ENCODE measurements around the gene EMILIN3. TPM values are rescaled to one million over a fixed set of nuclear protein-coding genes. Genes with fewer than 3 reads are reported as not detected.

The EMILIN3 gene
- total and polyA plus RNA-seq, 2 of the 8 experiments (the other 6 are each of a cell fraction or from before 2014, with no cell fraction given) = 3.8 to 5.2 TPM

- Histone ChIP-seq H4K20me1 (replicated peaks in 1 of 2; ENCODE audit: control insufficient read depth in 1 of 2, insufficient read depth in 2 of 2, low read length in 2 of 2) (peaks cover 0 to 1% of the 10 kb centered on the region in 2 experiments), H2AK5ac (ENCODE audit: low read depth, low read length) (no peak overlapping the region), H3K27ac (ENCODE audit: low read depth, low read length) (no peak overlapping the region), H3K79me2 (ENCODE audit: control insufficient read depth in 1 of 2, insufficient read depth in 2 of 2, low read length in 2 of 2) (no peaks in the 10 kb centered on the region), H3K4me2 (ENCODE audit: insufficient read depth in 1 of 2, low read depth in 2 of 2, low read length in 2 of 2) (no peak overlapping the region), H2BK20ac (ENCODE audit: low read length) (no peak overlapping the region), H2BK120ac (replicated peaks; ENCODE audit: low read depth, low read length) (no peak overlapping the region), H4K8ac (ENCODE audit: extremely low read depth, insufficient read depth, low read length) (no peak overlapping the region), H2AFZ (ENCODE audit: low read length) (no peak overlapping the region), H2BK5ac (ENCODE audit: low read depth, low read length) (no peak overlapping the region), H2BK15ac (ENCODE audit: low read length) (no peak overlapping the region), H3K4me3 (ENCODE audit: extremely low read depth in 1 of 4, insufficient read depth in 2 of 4, low read depth in 3 of 4, low read length in 4 of 4) (no peak overlapping the region), H3K9me3 (ENCODE audit: insufficient read depth in 2 of 2, low read depth in 1 of 2, low read length in 1 of 2) (no peaks in the 10 kb centered on the region), H3K23ac (ENCODE audit: insufficient read length) (no peak overlapping the region), H3K9ac (replicated peaks in 1 of 4; ENCODE audit: extremely low read depth in 1 of 4, low read depth in 3 of 4, low read length in 3 of 4) (no peak overlapping the region), H4K5ac (ENCODE audit: insufficient read length, low read depth, low read length) (no peak overlapping the region), H3K79me1 (ENCODE audit: low read depth, low read length) (no peaks in the 10 kb centered on the region), H3K4me1 (replicated peaks in 1 of 4; ENCODE audit: control insufficient read depth in 3 of 4, insufficient read depth in 4 of 4, low read length in 3 of 4) (no peaks in the 10 kb centered on the region; a peak in 1 of 7 replicates), H3K27me3 (replicated peaks in 1 of 4; ENCODE audit: control insufficient read depth in 3 of 4, extremely low read depth in 1 of 4, insufficient read depth in 3 of 4, low read length in 3 of 4) (no peaks in the 10 kb centered on the region), H3K23me2 (ENCODE audit: low read depth, low read length) (no peaks in the 10 kb centered on the region; the same call in 1 of the 2 replicates), H3K14ac (ENCODE audit: insufficient read length) (no peak overlapping the region), H3K56ac (replicated peaks; ENCODE audit: insufficient read length, low read depth, low read length) (no peak overlapping the region), H3K4ac (replicated peaks; ENCODE audit: insufficient read length, low read depth, low read length) (no peak overlapping the region), H3K18ac (ENCODE audit: extremely low read depth, low read length) (no peak overlapping the region), H2BK12ac (ENCODE audit: low read depth, low read length) (no peak overlapping the region), H3K36me3 (ENCODE audit: control insufficient read depth in 2 of 4, insufficient read depth in 4 of 4, low read length in 3 of 4) (no peaks in the 10 kb centered on the region), H4K91ac (replicated peaks; ENCODE audit: insufficient read length, low read length) (no peak overlapping the region)
- TF ChIP-seq CHD1 (IDR thresholded peaks at IDR 0.05; ENCODE audit: low read depth, low read length) (no peak), POLR2AphosphoS5 (IDR thresholded peaks at IDR 0.05; ENCODE audit: low read depth, low read length) (no peak), RFX5 (IDR thresholded peaks at IDR 0.05; ENCODE audit: borderline replicate concordance, low read depth, low read length) (no peak), POU5F1 (IDR thresholded peaks at IDR 0.05; ENCODE audit: low read depth, low read length) (no peak), FOSL1 (IDR thresholded peaks at IDR 0.05; ENCODE audit: insufficient read depth, low read depth, low read length) (no peak), JUN (IDR thresholded peaks at IDR 0.05; ENCODE audit: low read depth, low read length) (no peak), BCL11A (IDR thresholded peaks at IDR 0.05; ENCODE audit: low read depth in 2 of 2, low read length in 2 of 2) (no peak)
- ChIA-PET CTCF (ENCODE audit: partially characterized antibody) (interaction anchor here (0.9 to 3.5 kb wide), 5 partner anchors 9 to 214 kb away, joined by 3 to 23 read pairs (median 6); partner anchors contain the start of gene LPIN3), POLR2A (ENCODE audit: partially characterized antibody) (no interaction called here)
- 90% methylated on average over 2 of the region's 2 CpGs; no CpG with 5 or more reads in 1 of the 2 experiments for WGBS, 2 experiments (ENCODE audit: extremely low coverage in 1 of 2, insufficient coverage in 1 of 2, insufficient read length in 1 of 2, insufficient replicate concordance in 2 of 2, low coverage in 1 of 2, low lambda C conversion rate in 2 of 2, missing lambda C conversion rate in 1 of 2)
- FAIRE-seq (no peak), DNase-seq (ENCODE audit: low read depth in 1 of 2, low spot score in 2 of 2) (no peak)
These were observed 17.4 kb downstream of the EMILIN3 start for GRCh38 chr20:41349266-41349665.

Data from H1 (cell line).